DMS 273 (cell line): ENCODE measurements around the gene COG7.
"Not testable (repeated sequence)": the region's sequence is repeated elsewhere in the genome, so short reads cannot be mapped to it uniquely, and the experiment has no call there.

Experiments
- DNase-seq: peaks from one replicate; lab custom pipeline; 2025; ENCODE audit not compliant: unreplicated experiment; lab: John Stamatoyannopoulos, UW

COG7 gene

GRCh38 chr16:23452572-23453337, at the start of gene COG7:
Gene COG7, minus strand, starts transcription at chr16:23453189. Its CDS starts 195 bp downstream, at chr16:23452994.
- DNase-seq = peak; percentile 94

GRCh38 chr16:23502466-23502865, 49.5 kb upstream of the COG7 start:
- DNase-seq = peak; percentile 22

- no peak for DNase-seq
These were observed 48.3 kb upstream of the COG7 start for GRCh38 chr16:23501291-23501690.

- no peak for DNase-seq
These were observed 47.9 kb upstream of the COG7 start for GRCh38 chr16:23500862-23501225.

GRCh38 chr16:23500212-23500861, 47.3 kb upstream of the COG7 start:
- DNase-seq = no peak

GRCh38 chr16:23499801-23500200, 46.8 kb upstream of the COG7 start:
- no peak for DNase-seq

- no peak for DNase-seq
These were observed 45.9 kb upstream of the COG7 start for GRCh38 chr16:23498863-23499262.

- no peak for DNase-seq
These were observed 44.5 kb upstream of the COG7 start for GRCh38 chr16:23497543-23497868.

GRCh38 chr16:23496821-23497542, 44.0 kb upstream of the COG7 start:
- no peak for DNase-seq

- DNase-seq = no peak
These were observed 42.7 kb upstream of the COG7 start for GRCh38 chr16:23495671-23496070.

GRCh38 chr16:23494188-23494587, 41.2 kb upstream of the COG7 start:
- no peak for DNase-seq

- DNase-seq = no peak
These were observed 38.8 kb upstream of the COG7 start for GRCh38 chr16:23491490-23492391.

- no peak for DNase-seq
These were observed 33.5 kb upstream of the COG7 start for GRCh38 chr16:23486480-23486879.

GRCh38 chr16:23485841-23486240, 32.9 kb upstream of the COG7 start:
- DNase-seq = no peak

GRCh38 chr16:23485257-23485614, 32.2 kb upstream of the COG7 start:
- DNase-seq = no peak

- no peak for DNase-seq
These were observed 31.7 kb upstream of the COG7 start for GRCh38 chr16:23484510-23485256.

GRCh38 chr16:23483492-23483891, 30.5 kb upstream of the COG7 start:
- DNase-seq = not testable (repeated sequence)

GRCh38 chr16:23482778-23483177, 29.8 kb upstream of the COG7 start:
- no peak for DNase-seq

- DNase-seq = no peak
These were observed 27.3 kb upstream of the COG7 start for GRCh38 chr16:23480257-23480656.

- no peak for DNase-seq
These were observed 26.1 kb upstream of the COG7 start for GRCh38 chr16:23479138-23479537.

GRCh38 chr16:23478566-23478965, 25.6 kb upstream of the COG7 start:
- no peak for DNase-seq
